Measurements from ENCODE around the gene PI4KA. TPM values are rescaled to one million over a fixed set of nuclear protein-coding genes. Genes with fewer than 3 reads are reported as not detected.
A peak's percentile ranks its signal among the peaks of the same experiment; 100 is the strongest.
"Not testable (repeated sequence)": the region's sequence is repeated elsewhere in the genome, so short reads cannot be mapped to it uniquely, and the experiment has no call there.

The PI4KA gene
- total and polyA plus RNA-seq, 9 donors: 21.1 to 48.1 (median 35.5) TPM

GRCh38 chr22:20709966-20710365 lies 148.6 kb downstream of the PI4KA start:
- H3K27me3 ChIP-seq (ENCODE audit: control insufficient read depth, insufficient read depth, low read length); H3K27ac ChIP-seq (ENCODE audit: low read length); DNase-seq; H3K9me3 ChIP-seq (replicated peaks; ENCODE audit: control insufficient read depth, low read depth, low read length); H3K4me3 ChIP-seq (ENCODE audit: low read length); H3K4me1 ChIP-seq (ENCODE audit: control insufficient read depth, insufficient read depth, low read length): not testable (repeated sequence)
- H3K36me3 ChIP-seq (ENCODE audit: control insufficient read depth, insufficient read depth, low read length): peaks cover 12% of the 10 kb centered on the region
- WGBS (ENCODE audit: insufficient coverage): 96% methylated on average over 4 of the region's 11 CpGs

- H3K27me3 ChIP-seq (ENCODE audit: control insufficient read depth, insufficient read depth, low read length): peaks cover 11% of the 10 kb centered on the region
- not testable (repeated sequence) for H3K9me3 ChIP-seq (replicated peaks; ENCODE audit: control insufficient read depth, low read depth, low read length); H3K27ac ChIP-seq (ENCODE audit: low read length); H3K4me1 ChIP-seq (ENCODE audit: control insufficient read depth, insufficient read depth, low read length); H3K36me3 ChIP-seq (ENCODE audit: control insufficient read depth, insufficient read depth, low read length); H3K4me3 ChIP-seq (ENCODE audit: low read length); DNase-seq
- 91% methylated on average over 7 of the region's 11 CpGs for WGBS (ENCODE audit: insufficient coverage)
These were observed 151.0 kb downstream of the PI4KA start for GRCh38 chr22:20707549-20708118.

- H3K27ac ChIP-seq (ENCODE audit: low read length); H3K4me1 ChIP-seq (ENCODE audit: control insufficient read depth, insufficient read depth, low read length); DNase-seq; H3K4me3 ChIP-seq (ENCODE audit: low read length); H3K9me3 ChIP-seq (replicated peaks; ENCODE audit: control insufficient read depth, low read depth, low read length); H3K36me3 ChIP-seq (ENCODE audit: control insufficient read depth, insufficient read depth, low read length): not testable (repeated sequence)
- WGBS (ENCODE audit: insufficient coverage): 1% methylated on average over 35 of the region's 79 CpGs
- H3K27me3 ChIP-seq (ENCODE audit: control insufficient read depth, insufficient read depth, low read length): peaks cover 16% of the 10 kb centered on the region
These were observed 154.6 kb downstream of the PI4KA start for GRCh38 chr22:20703816-20704609.

- DNase-seq; H3K9me3 ChIP-seq (replicated peaks; ENCODE audit: control insufficient read depth, low read depth, low read length); H3K27ac ChIP-seq (ENCODE audit: low read length); H3K4me1 ChIP-seq (ENCODE audit: control insufficient read depth, insufficient read depth, low read length); H3K36me3 ChIP-seq (ENCODE audit: control insufficient read depth, insufficient read depth, low read length); H3K4me3 ChIP-seq (ENCODE audit: low read length): not testable (repeated sequence)
- no CpG with 5 or more reads among the region's 25 CpGs for WGBS (ENCODE audit: insufficient coverage)
- peaks cover 16% of the 10 kb centered on the region for H3K27me3 ChIP-seq (ENCODE audit: control insufficient read depth, insufficient read depth, low read length)
These were observed 155.2 kb downstream of the PI4KA start for GRCh38 chr22:20703414-20703806.

- H3K4me1 ChIP-seq (ENCODE audit: control insufficient read depth, insufficient read depth, low read length); H3K36me3 ChIP-seq (ENCODE audit: control insufficient read depth, insufficient read depth, low read length); H3K9me3 ChIP-seq (replicated peaks; ENCODE audit: control insufficient read depth, low read depth, low read length): not testable (repeated sequence)
- Histone ChIP-seq H3K27ac (ENCODE audit: low read length) (peak overlapping the region; percentile 7), H3K4me3 (ENCODE audit: low read length) (peak overlapping the region; percentile 50), H3K27me3 (ENCODE audit: control insufficient read depth, insufficient read depth, low read length) (peaks cover 16% of the 10 kb centered on the region)
- peak; percentile 90 for DNase-seq
- 0% methylated on average over 5 of the region's 64 CpGs for WGBS (ENCODE audit: insufficient coverage)
These were observed 155.8 kb downstream of the PI4KA start for GRCh38 chr22:20702546-20703413.

- not testable (repeated sequence) for DNase-seq; H3K27ac ChIP-seq (ENCODE audit: low read length); H3K4me1 ChIP-seq (ENCODE audit: control insufficient read depth, insufficient read depth, low read length); H3K36me3 ChIP-seq (ENCODE audit: control insufficient read depth, insufficient read depth, low read length); H3K9me3 ChIP-seq (replicated peaks; ENCODE audit: control insufficient read depth, low read depth, low read length)
- WGBS (ENCODE audit: insufficient coverage): no CpG with 5 or more reads among the region's 35 CpGs
- peaks cover 16% of the 10 kb centered on the region for H3K27me3 ChIP-seq (ENCODE audit: control insufficient read depth, insufficient read depth, low read length)
- peak overlapping the region; percentile 50 for H3K4me3 ChIP-seq (ENCODE audit: low read length)
These were observed 156.5 kb downstream of the PI4KA start for GRCh38 chr22:20702175-20702545.

- not testable (repeated sequence) for H3K36me3 ChIP-seq (ENCODE audit: control insufficient read depth, insufficient read depth, low read length); DNase-seq; H3K4me1 ChIP-seq (ENCODE audit: control insufficient read depth, insufficient read depth, low read length); H3K4me3 ChIP-seq (ENCODE audit: low read length); H3K27ac ChIP-seq (ENCODE audit: low read length); H3K9me3 ChIP-seq (replicated peaks; ENCODE audit: control insufficient read depth, low read depth, low read length)
- H3K27me3 ChIP-seq (ENCODE audit: control insufficient read depth, insufficient read depth, low read length): peaks cover 16% of the 10 kb centered on the region
- WGBS (ENCODE audit: insufficient coverage): 8% methylated on average over 3 of the region's 21 CpGs
These were observed 156.9 kb downstream of the PI4KA start for GRCh38 chr22:20701680-20702136.

GRCh38 chr22:20700347-20700746 lies 158.3 kb downstream of the PI4KA start:
- not testable (repeated sequence) for DNase-seq; H3K9me3 ChIP-seq (replicated peaks; ENCODE audit: control insufficient read depth, low read depth, low read length); H3K27ac ChIP-seq (ENCODE audit: low read length); H3K4me1 ChIP-seq (ENCODE audit: control insufficient read depth, insufficient read depth, low read length); H3K36me3 ChIP-seq (ENCODE audit: control insufficient read depth, insufficient read depth, low read length); H3K4me3 ChIP-seq (ENCODE audit: low read length)
- peaks cover 16% of the 10 kb centered on the region for H3K27me3 ChIP-seq (ENCODE audit: control insufficient read depth, insufficient read depth, low read length)
- WGBS (ENCODE audit: insufficient coverage): 92% methylated on average over 5 of the region's 15 CpGs

GRCh38 chr22:20699856-20700255 lies 158.8 kb downstream of the PI4KA start:
- peaks cover 13% of the 10 kb centered on the region for H3K27me3 ChIP-seq (ENCODE audit: control insufficient read depth, insufficient read depth, low read length)
- H3K4me3 ChIP-seq (ENCODE audit: low read length); H3K9me3 ChIP-seq (replicated peaks; ENCODE audit: control insufficient read depth, low read depth, low read length); DNase-seq; H3K27ac ChIP-seq (ENCODE audit: low read length); H3K36me3 ChIP-seq (ENCODE audit: control insufficient read depth, insufficient read depth, low read length); H3K4me1 ChIP-seq (ENCODE audit: control insufficient read depth, insufficient read depth, low read length): not testable (repeated sequence)
- WGBS (ENCODE audit: insufficient coverage): 83% methylated on average over 3 of the region's 9 CpGs

- H3K27me3 ChIP-seq (ENCODE audit: control insufficient read depth, insufficient read depth, low read length); H3K27ac ChIP-seq (ENCODE audit: low read length); H3K36me3 ChIP-seq (ENCODE audit: control insufficient read depth, insufficient read depth, low read length); H3K9me3 ChIP-seq (replicated peaks; ENCODE audit: control insufficient read depth, low read depth, low read length); H3K4me1 ChIP-seq (ENCODE audit: control insufficient read depth, insufficient read depth, low read length); H3K4me3 ChIP-seq (ENCODE audit: low read length): not testable (repeated sequence)
- 20% methylated on average over 1 of the region's 17 CpGs for WGBS (ENCODE audit: insufficient coverage)
- DNase-seq: peak; percentile 79
These were observed 161.0 kb downstream of the PI4KA start for GRCh38 chr22:20697481-20698113.
